Measurements from ENCODE around the gene KLRF1. TPM values are rescaled to one million over a fixed set of nuclear protein-coding genes. Genes with fewer than 3 reads are reported as not detected.

KLRF1 gene
- total RNA-seq, 1 experiment from 2014 or later, result not detected

- no peak for DNase-seq
- H4K20me1 ChIP-seq (ENCODE audit: control insufficient read depth, insufficient read depth, insufficient read length), result no peaks in the 10 kb centered on the region
- H3K23me2 ChIP-seq (ENCODE audit: insufficient read length, low read depth, low read length, poor library complexity, severe bottlenecking), result no peaks in the 10 kb centered on the region
- H3K79me1 ChIP-seq (ENCODE audit: insufficient read depth, low read depth, low read length, poor library complexity, severe bottlenecking), result no peaks in the 10 kb centered on the region
- H3K36me3 Mint-ChIP-seq (ENCODE audit: insufficient read depth in 1 of 3, low read depth in 3 of 3), result no peaks in the 10 kb centered on the region
- H4K91ac ChIP-seq (ENCODE audit: insufficient read length, low read depth, low read length), result no peak overlapping the region
- no peak overlapping the region for H2BK120ac ChIP-seq (ENCODE audit: low read depth, low read length, poor library complexity, severe bottlenecking)
- H3K23ac ChIP-seq (ENCODE audit: insufficient read length, low read depth, low read length), result no peak overlapping the region
- WGBS (ENCODE audit: extremely low coverage, insufficient read length, low lambda C conversion rate), result no CpG with 5 or more reads among the region's 5 CpGs
- H3K27me3 ChIP-seq (ENCODE audit: insufficient read depth, low read length), result no peaks in the 10 kb centered on the region
- H2AFZ ChIP-seq (ENCODE audit: low read length), result no peak overlapping the region
- no peak overlapping the region for H3K18ac ChIP-seq (ENCODE audit: insufficient read length, low read depth, low read length)
- H2AK5ac ChIP-seq (ENCODE audit: insufficient read length, low read length), result no peak overlapping the region
- no peaks in the 10 kb centered on the region for H3K79me2 ChIP-seq (ENCODE audit: insufficient read depth, low read length)
- no peak overlapping the region for H3T11ph ChIP-seq (ENCODE audit: low read length)
- H3K9ac ChIP-seq (ENCODE audit: extremely low read depth, insufficient read length, low read length), result no peak overlapping the region
- no peak overlapping the region for H2BK12ac ChIP-seq (ENCODE audit: insufficient read length, low read depth, low read length)
- no peak overlapping the region for H2BK20ac ChIP-seq (ENCODE audit: low read depth, low read length, poor library complexity, severe bottlenecking)
- H3K4me2 ChIP-seq (ENCODE audit: insufficient read depth, insufficient read length, low read length), result no peak overlapping the region
- H3K27ac ChIP-seq (ENCODE audit: insufficient read length, low read depth, low read length), result no peak overlapping the region
- peaks cover 0 to 3% of the 10 kb centered on the region in 2 experiments; a peak in 2 of 4 replicates for H3K4me1 Mint-ChIP-seq
- no peak overlapping the region for H3K4me3 Mint-ChIP-seq
- no peak overlapping the region for H3K27ac Mint-ChIP-seq
- H3K4me1 ChIP-seq (ENCODE audit: insufficient read depth, low read length), result no peaks in the 10 kb centered on the region; the same call in 1 of the 2 replicates
- H4K5ac ChIP-seq (ENCODE audit: insufficient read length, low read depth, low read length), result no peak overlapping the region
- H3K27me3 Mint-ChIP-seq (ENCODE audit: low read depth), result no peaks in the 10 kb centered on the region; the same call in 1 of the 2 replicates
- H3K4ac ChIP-seq (ENCODE audit: low read depth, low read length), result no peak overlapping the region
- no peak overlapping the region for H3K56ac ChIP-seq (ENCODE audit: insufficient read length, low read depth, low read length)
- H3K9me3 Mint-ChIP-seq, result no peaks in the 10 kb centered on the region
- TF ChIP-seq, protein P1, sequence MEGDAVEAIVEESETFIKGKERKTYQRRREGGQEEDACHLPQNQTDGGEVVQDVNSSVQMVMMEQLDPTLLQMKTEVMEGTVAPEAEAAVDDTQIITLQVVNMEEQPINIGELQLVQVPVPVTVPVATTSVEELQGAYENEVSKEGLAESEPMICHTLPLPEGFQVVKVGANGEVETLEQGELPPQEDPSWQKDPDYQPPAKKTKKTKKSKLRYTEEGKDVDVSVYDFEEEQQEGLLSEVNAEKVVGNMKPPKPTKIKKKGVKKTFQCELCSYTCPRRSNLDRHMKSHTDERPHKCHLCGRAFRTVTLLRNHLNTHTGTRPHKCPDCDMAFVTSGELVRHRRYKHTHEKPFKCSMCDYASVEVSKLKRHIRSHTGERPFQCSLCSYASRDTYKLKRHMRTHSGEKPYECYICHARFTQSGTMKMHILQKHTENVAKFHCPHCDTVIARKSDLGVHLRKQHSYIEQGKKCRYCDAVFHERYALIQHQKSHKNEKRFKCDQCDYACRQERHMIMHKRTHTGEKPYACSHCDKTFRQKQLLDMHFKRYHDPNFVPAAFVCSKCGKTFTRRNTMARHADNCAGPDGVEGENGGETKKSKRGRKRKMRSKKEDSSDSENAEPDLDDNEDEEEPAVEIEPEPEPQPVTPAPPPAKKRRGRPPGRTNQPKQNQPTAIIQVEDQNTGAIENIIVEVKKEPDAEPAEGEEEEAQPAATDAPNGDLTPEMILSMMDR (conservative IDR thresholded peaks at IDR 0.05), result no peak
- no peak overlapping the region for H2BK15ac ChIP-seq (ENCODE audit: low read depth, low read length)
- H3K9me3 ChIP-seq (ENCODE audit: control insufficient read depth, low read depth, low read length), result no peaks in the 10 kb centered on the region
- H4K8ac ChIP-seq (replicated peaks; ENCODE audit: insufficient read length, low read depth, low read length), result no peak overlapping the region
- no peak overlapping the region for H2BK5ac ChIP-seq (ENCODE audit: insufficient read length, low read length)
- no peak overlapping the region for H3K14ac ChIP-seq (ENCODE audit: insufficient read depth, low read length)
Observed at GRCh38 chr12:9829982-9830381, 2.7 kb downstream of the KLRF1 start.
